Measurements from ENCODE around the gene LNX1. TPM values are rescaled to one million over a fixed set of nuclear protein-coding genes. Genes with fewer than 3 reads are reported as not detected.

The LNX1 gene
- total and polyA plus RNA-seq, 2 of the 8 experiments (the other 6 are each of a cell fraction or from before 2014, with no cell fraction given): 2.7 to 3.8 TPM

DNA sequence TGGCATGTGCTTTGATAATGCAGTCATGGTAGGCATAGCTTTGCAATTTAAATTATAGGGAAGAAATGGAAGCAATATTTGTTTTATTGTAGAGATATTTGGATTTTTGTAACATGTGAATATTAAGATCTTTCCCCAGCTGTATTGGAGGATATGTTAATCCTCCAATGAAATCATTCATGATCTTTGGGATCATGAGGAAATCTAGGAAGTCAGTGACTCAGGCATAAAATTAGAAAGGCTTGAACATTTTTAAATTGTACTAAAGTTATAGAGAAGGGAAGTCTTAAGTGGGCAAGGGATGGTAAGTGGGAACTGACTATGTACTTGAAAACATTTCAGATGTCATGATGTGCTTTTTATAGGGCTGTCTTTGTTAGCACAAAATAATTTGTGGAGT is 167.0 kb downstream of the LNX1 start (continued):
- TF ChIP-seq RBBP5 (IDR thresholded peaks at IDR 0.05; ENCODE audit: borderline replicate concordance, low read depth, low read length): no peak
- no peak for TF ChIP-seq EZH2 (IDR thresholded peaks at IDR 0.05; ENCODE audit: low read depth, low read length, severe bottlenecking)

Data from H1 (cell line).